Activated CD8-positive, alpha-beta memory T cell treated with anti-CD3 and anti-CD28 coated beads, Interleukin-2, amount 50 U/mL, for 24 hours (primary cell): ENCODE data around the gene KLHDC8B.

Source experiments
- DNase-seq: peaks from one replicate; pipeline ENCODE4 v3.0.0-alpha.2; 2020; ENCODE audit errors: extremely low read depth

Gene KLHDC8B

DNA sequence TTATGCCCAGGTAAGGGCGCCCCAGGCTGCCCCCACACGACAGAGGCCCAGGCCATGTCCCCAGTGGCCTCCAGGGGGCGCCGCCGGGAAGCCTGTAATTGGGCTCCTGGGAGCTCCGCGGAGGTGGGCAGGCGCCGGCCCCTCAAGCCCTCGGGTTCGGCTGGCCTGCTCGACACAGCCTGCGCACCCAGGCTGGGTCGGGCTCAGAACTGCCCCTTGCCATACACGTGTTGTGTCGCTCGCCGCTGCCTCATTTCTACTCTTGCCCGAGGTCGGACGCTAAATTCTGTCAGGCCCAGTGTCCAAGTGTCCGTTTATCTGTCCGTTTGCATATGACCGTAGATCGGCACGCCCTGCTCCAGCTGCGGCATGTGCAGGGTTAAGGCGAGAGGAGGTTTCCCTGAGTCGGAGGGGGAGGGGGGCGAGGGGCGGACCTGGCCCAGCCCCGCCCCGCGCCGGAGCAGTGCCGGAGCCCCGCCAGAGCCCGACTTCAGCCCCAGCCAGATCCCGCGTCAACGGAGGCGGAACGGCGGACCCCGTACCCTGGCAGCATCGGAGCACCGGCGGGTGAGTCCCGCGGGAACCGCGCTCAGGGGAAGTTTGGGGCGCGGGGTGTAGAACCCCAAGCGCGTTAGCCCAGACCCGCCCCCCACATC is at the start of gene KLHDC8B:
KLHDC8B (plus strand) TSS at position 480 of the 656 bp plus-strand sequence. CDS start 1,172 bp downstream, outside the sequence.
- peak; percentile 56 for DNase-seq

DNA sequence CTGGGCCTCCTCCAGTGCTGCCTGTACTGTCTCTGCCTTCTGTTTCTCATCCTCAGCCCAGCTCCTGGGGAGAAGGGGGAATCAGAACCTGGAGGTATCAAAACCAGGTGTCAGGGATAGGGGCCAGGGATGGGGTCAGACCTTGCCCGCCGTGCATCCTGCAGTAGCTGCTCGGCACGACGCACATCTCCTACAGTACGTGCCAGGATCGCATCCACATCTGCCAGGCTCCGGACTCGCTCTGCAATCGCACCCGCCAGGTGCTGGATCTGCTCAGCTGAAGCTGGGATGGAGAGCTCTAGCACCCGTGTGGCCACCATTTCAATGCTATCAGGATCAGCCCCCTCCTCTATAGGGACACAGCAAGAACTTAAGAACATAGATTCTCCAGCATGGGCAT is 49.4 kb upstream of the KLHDC8B start:
- no peak for DNase-seq

DNA sequence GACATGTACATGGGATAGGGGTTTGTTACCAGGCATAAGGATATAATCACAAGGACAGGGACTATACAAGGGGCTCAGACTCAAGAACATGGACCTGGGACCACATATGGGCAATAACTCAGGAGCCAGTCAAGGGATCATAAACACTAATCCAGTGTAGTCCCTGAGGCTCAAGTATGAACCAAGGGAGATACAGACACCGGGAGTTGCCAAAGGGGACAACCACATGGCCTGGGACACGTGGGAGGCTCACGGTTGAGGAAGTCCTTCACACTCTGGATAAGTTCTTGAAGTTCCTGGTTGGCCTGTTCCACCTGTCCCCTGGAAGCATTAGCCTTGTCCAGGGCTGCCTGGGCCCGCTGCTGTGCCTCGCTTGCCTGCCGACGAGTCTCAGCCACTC is 48.9 kb upstream of the KLHDC8B start:
- DNase-seq, result no peak

DNA sequence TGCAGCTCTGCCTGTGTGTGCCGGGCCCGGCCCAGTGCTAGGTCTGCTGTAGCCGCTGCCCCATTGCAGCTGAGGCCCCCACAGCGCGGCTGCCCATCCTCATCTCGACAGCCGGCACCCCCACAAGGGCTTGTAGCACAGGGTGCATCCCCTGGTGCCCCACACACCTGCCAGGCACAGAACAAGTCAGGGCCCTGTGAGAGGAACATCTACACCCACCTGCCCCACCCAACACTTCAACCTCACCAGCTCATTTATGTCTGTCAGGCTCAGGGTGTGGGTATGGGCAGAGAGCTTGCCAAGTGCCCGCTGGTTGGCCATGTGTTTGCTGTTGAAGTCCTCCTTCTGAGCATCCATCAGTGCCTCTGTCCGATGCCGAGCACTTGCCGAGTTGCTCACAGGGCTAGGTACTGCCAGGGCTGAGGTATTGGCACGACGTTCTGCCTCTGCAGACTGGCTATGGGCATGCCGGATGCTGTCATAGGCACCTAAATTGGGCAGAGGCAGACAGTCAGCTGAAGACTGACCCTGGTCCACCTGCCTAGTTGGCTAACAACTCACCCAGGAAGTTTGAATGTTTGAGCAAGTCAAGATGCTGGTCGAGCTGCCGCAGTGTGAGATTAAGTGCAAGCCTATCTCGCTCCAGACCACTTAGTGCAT is 48.4 kb upstream of the KLHDC8B start:
- DNase-seq, result no peak

DNA sequence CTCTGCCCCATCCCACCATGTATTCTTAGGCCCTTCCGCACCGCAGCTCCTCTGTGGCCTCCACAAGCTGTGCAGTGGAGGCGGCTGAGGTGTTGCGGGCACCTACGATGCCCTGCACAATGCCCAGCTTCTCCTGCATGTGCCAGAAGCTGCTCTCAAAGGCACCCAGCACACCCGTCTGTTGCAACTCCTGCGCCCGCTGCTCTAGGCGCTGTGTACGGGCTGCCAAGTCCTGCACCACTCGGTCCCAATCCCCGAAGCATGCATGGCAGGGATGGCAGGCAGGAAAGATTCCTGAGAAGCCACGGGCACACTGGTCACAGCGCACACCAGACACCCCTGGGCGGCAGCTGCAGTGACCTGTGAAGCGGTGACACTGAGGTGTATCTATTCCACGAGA is 47.7 kb upstream of the KLHDC8B start:
- no peak for DNase-seq

DNA sequence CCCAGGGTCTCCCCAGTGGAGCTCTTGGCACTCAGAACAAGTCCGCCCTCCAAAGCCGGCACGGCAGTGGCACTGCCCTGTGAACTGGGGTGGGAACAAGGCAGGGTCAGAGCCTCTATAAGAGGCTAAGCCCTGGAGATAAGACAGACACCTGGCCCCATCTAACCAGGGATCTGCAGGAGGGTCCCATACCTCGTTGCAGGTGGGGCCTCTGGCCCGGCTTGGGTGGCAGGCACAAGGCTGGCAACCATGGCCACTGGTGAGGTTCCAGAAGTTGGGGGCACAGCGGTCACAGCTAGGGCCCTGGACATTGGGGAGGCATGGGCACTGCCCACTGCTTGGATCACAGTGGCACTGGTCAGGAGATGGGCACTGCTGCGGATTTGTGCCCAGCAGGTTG is 47.2 kb upstream of the KLHDC8B start:
- DNase-seq, result no peak

DNA sequence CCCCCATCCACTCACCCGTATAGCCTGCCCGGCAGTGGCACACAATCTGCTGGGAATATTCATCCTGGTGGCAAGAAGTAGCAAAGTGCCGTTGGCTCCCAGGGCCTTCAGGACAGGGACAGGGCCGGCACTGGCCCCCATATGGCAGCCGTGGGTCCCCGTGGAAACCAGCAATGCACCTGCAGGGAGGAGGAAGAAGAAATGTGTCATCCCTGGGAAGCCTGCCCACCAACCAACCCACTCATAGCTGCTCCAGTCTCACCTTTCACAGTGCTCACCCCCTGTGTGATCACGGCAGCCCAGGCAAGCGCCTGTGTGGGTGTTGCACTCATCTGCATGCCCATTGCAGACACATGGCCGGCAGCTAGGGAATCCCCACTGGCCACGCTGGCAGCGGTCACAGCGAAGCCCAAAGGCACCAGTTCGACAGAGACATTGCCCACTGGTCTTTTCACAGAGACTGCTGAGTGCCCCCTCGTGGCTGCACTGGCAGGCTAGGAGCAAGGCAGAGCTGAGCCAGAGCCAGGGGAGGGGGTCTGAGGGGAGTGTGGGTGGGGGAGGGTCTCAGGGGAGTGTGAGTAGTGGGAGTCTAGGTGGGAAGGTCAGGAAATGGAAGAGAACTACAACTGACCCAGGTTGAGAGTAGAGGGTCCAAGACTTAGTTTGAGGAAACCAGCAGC is 46.3 kb upstream of the KLHDC8B start:
- no peak for DNase-seq

DNA sequence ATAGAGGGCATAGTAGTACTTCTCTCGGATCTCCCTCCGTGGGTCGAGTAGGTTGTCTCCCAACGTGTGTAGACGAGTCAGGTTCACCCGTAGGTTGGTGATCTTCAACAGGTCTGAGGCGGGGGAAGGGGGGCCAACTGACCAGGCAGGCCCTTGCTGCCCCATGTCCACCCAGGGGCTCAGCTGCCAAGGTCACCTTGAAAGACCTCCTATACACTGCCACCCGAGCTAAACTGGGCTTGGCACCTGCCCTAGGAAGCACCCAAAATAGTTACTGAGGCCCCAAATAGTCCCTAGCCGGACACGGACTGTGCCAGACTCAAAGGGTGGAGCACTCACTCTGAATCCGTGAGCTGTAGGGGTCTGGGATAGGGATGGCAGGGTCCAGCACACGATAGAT is 40.4 kb upstream of the KLHDC8B start:
- no peak for DNase-seq

DNA sequence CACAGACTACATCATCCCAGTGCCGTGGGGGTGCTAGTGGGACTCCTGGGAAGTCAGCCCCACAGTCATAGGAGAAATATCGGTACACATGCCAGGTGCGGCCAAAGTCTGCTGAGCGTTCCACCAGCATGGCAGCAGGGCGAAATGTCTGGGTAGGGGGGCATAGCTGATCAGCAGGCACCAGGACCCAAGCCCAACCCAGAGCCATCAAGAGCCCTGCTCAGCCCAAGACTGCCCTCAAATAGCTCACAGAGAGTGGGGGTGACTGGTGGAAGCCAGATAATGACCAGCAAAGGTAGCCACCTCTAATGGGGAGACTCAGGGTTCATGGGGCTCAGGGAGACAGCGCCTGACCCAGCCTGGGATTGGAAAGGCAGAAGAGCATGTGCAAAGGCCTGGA is 39.8 kb upstream of the KLHDC8B start:
- no peak for DNase-seq

DNA sequence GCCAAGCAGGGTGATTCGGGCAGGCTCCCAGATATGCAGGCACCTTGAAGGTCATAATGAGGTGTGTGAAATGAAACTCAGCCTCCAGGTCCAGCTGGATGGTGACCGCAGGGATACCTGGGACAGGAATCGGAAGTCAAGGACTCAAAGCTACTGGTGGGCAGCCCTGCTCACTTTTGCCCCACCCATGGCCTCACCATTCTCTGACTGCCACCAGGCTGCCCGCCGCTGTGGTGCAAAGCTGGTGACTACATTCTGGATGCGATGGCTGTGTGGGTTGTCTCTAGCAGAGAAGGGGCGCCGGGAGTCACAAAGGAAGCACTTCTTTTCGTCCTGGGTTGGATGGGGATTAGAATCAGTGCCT is 39.3 kb upstream of the KLHDC8B start:
- no peak for DNase-seq

DNA sequence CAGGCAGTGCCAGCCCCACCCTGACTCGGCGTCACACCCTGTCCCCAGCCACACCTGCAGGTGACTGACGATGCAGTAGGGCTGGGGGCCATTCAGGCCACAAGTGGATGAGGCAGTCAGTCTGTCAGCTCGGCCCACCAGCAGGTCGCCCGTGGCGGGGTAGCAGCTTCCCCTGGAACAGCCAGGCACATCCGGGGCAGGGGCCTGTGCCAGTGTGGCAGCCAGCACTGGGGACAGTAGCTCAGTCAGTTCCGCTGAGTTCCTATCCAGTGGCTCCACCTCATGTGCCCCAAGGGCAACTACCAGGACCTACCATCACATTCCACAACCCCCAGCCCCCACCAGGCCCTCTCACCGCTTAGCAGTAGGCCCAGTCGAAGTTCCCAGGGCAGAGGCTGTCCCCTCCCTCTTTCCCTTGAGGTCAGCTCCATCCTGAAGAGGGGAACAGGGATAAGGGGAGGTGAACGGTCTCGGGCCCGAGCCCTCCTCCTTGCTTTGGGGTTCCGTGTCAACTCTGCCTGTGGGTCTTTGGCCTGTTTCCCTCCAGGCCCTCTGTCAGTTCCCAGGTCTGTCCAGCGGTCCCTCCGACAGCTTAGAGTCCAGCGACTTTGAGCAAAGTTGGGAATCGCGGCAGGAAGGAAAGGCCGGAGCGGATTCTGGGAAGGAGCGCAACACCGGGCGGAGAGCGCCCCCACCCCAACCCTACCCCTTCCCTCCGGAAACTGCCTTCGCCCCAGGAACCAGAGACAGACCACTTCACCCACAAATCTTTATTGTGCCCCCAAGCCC is 38.8 kb upstream of the KLHDC8B start, which contains the start of gene LAMB2:
LAMB2 (minus strand) TSS at position 614 of the 789 bp plus-strand sequence; CDS start at position 431, 183 bp downstream.
- no peak for DNase-seq

DNA sequence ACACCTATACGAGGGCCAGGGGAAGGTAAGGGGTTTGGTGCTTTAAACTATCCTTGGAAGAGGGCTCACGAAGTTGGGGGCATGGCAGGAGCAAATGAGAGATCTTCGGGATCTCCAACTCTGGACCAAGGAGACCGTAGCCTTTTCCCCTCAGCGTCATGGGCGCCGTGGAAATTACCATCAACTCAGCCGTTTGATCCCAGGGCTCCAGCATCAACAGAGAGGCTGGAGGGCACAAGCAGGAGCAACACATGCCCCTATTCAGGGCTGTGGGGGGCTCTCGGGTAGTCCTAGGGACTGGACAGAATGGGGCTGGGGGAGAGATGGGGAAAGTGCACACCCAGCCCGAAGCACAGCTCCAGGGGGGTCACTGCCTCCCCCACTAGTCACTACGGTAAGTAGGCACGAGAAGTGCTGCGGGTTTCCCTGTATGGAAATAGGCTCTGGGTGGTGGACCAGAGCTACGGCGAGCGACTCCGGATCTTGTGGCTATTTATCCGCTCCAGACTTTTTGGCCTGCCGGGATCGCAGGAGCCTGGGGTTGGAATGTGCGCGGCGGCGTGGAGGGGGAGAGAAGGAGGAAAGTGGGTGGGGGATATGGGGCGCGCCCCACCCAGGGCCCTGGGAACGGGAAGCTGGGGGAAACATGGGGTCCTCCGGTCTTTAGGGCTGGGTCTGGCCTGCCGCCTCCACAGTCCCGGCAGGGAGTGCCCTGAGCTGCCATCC is 38.0 kb upstream of the KLHDC8B start:
- DNase-seq, result no peak

DNA sequence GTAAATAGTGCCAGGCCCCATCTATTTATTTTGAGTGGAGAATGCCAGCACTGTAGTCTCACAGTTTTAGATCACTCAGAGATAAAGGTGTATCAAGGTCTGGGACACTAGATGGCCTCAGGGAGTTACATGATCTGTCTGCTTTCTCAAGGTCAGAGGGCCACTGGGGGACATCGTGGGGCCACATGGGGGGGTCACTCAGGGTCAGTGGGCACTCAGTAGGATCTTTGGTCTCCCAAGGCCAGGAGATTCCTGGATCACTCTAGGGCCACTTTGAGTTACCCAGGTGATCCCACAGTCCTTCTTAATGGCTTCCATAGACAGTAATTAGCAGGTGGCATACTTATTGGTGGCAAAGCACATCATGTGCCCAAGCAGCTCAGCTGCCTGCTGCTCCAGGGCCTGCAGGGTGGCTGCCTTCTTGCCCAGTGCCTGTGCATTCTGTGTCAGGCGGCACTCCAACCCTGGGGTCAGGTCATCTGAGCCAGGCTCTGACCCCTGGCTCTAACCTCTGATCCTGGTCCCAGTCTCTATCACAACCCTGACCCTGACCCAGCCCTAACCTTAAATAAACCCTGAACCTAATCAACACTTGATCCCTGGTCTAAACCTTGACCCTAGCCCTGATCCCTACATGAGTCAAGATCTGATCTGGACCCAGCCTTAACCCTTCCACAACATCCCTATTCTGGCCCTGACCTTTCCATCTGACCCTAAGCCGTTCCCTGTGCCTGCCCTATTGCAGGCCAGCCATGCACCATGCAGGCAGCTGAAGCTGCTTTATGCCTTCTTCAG is 36.7 kb upstream of the KLHDC8B start:
- DNase-seq, result no peak

DNA sequence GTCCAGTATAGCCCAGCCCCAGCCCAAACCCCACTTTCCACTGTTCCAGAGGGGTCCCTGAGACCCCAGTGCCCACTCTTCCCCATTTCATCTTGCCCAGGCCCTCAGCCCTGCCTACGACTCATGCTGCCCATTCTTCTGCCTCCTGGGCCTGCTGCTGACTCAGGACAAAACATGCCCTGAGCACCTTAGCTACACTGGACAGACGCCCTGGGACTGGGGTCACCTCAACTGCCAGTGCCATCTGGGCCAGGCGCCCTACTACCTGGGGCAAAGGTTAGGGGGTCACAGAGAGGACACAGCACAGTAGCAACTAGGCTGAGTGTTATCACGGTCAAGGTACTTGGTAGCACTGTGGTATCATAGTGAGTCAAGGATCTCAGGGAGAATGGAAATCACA is 35.9 kb upstream of the KLHDC8B start:
- DNase-seq, result no peak

DNA sequence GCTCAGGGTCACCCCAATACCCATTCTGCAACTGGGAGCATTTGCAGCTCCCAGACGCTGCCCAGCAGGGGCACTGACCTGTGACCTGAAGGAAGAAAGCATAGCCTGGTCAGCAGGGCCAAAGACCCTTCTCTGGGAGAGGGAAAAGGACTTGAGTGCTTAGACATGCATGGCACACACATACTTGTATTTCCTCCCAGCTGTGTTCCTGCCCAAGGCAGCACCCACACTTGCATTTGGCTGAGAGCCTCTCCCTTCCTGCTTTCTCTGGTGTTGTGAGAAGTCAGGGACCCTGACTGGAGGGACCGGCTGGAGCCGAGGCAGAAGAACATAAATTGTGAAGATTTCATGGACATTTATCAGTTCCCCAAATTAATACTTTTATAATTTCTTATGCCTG is 31.3 kb upstream of the KLHDC8B start:
- no peak for DNase-seq

DNA sequence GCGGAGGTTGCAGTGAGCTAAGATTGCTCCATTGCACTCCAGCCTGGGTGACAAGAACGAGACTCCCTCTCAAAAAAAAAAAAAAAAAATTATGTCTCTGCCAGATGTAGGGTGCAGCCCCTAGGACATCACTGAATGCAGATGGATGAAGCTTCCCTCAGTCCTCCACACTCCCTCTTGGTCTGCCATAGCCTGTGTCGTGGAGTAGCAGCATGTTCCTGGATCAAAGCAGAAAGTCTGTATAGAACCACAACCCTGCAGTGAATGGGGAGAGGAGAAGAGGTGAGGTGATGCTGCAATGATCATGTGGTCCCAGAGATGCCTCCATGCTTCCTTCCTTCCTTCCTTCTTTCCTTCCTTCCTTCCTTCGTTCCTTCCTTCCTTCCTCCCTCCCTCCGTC is 23.2 kb upstream of the KLHDC8B start:
- no peak for DNase-seq

DNA sequence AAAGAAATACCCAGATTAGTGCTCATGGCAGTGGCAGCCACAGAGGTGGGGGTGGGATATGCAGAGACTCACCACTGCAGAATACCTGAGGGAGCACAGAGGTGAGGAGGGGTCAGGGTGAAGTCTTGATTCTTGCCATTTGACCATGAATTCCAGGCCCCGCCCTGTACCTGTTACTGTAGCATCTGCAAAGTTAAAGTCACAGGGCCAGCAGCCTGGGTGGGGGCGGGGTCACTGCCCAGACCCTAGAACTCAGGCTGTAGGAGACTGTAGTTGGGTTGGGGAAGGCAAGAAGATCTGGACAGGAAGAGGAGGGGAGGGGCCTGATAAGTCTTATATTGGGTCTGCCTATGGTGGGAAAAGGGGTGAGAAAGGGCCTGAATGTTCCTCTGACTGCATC is 19.8 kb upstream of the KLHDC8B start:
- no peak for DNase-seq

DNA sequence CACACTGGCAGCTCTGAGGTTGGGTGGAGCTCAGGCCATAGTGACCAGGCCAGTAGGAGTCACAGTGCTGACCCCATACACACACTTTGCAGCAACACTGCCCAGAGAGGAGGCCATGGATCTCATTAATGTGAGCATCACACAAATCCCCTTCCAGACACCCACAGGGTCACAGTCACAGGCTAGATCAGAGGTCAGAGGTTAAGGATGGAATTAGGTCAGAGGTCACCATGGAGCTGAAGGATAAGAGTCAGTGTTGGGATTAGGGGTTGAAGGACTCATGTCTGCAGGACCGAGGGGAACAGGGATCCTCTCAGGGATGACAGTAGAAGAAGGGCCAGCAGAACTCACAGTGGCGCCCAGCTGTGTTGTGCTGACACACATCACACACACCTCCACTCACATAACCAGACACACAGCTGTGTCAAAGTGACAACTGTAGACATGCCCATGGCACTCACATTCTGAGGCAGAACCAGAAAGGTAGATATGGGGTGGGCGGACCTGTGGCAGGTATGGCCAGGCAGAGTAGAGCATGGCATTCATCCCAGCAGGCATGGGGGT is 18.0 kb upstream of the KLHDC8B start:
- no peak for DNase-seq

DNA sequence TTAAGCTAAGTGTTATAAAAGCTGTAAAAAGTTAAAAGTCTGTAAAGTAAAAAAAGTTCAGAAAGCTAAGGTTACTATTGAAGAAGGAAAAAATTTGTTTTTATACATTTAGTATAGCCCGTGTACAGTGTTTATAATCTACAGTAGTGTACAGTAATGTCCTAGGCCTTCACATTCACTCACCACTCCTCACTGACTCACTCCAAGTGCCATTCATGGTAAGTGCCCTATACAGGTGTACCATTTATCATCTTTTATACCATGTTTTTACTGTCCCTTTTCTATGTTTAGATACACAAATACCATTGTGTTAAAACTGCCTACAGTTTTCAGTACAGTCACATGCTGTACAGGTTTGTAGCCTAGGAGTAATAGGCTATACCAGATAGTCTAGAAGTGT is 14.1 kb upstream of the KLHDC8B start:
- no peak for DNase-seq

DNA sequence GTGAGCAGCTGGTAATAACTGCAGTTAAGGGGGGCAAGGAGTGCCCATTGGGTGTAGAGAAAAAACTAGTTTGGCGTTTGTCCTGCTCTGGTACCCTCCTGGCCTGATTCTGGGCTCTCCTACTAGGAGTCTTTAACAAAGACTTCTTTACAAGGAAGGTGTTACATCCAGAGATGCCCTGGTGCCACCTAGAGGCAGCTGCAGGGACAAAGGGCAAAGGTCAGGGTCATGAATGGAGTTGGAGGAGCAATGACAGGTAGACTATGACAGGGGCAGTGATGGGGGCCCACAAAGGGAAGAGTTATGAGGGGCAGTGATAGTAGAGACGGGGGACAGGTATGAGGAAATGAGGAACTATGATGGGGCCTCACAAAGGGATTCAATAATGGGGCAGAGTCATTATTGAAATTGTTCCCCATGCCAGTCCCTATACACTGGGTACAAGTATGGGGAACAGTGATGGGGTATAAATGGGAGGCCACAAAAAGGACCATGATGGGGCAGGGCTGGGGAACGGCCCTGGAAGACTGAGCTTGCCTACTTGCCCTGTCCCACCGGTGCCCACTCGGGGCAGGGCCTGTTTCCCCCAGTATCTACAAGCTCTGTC is 13.2 kb upstream of the KLHDC8B start:
- DNase-seq, result peak; percentile 28
